Stimulated activated CD8-positive, alpha-beta memory T cell treated with anti-CD3 and anti-CD28 coated beads, Interleukin-2, amount 100 ng/mL, for 1 hour (primary cell): Measurements from ENCODE around the gene LRRC17.
"Not testable (repeated sequence)": the region's sequence is repeated elsewhere in the genome, so short reads cannot be mapped to it uniquely, and the experiment has no call there.

Source experiments
- DNase-seq, 2 donors: peaks; one replicate each; pipeline ENCODE4 v3.0.0-alpha.2; 2020; ENCODE audit warnings: low read depth in 2 of 2

LRRC17 gene

GRCh38 chr7:102942181-102942866, 29.5 kb downstream of the LRRC17 start:
- no peak for DNase-seq

- no peak for DNase-seq
These were observed 30.1 kb downstream of the LRRC17 start for GRCh38 chr7:102942868-102943267.

- no peak for DNase-seq
These were observed 30.8 kb downstream of the LRRC17 start for GRCh38 chr7:102943423-102944169.

GRCh38 chr7:102944241-102944640, 31.4 kb downstream of the LRRC17 start:
- DNase-seq, result no peak

- DNase-seq, result no peak
These were observed 39.0 kb downstream of the LRRC17 start for GRCh38 chr7:102951839-102952238.

- DNase-seq, result no peak
These were observed 40.6 kb downstream of the LRRC17 start for GRCh38 chr7:102953406-102953805.

GRCh38 chr7:102954359-102954758, 41.6 kb downstream of the LRRC17 start:
- not testable (repeated sequence) for DNase-seq

- not testable (repeated sequence) for DNase-seq
These were observed 45.2 kb downstream of the LRRC17 start for GRCh38 chr7:102958004-102958403.

- not testable (repeated sequence) for DNase-seq
These were observed 49.2 kb downstream of the LRRC17 start for GRCh38 chr7:102961993-102962392.

- no peak for DNase-seq
These were observed 53.7 kb downstream of the LRRC17 start for GRCh38 chr7:102966465-102966864.

GRCh38 chr7:102967798-102968197, 55.0 kb downstream of the LRRC17 start:
- no peak for DNase-seq

- DNase-seq, result no peak
These were observed 60.4 kb downstream of the LRRC17 start for GRCh38 chr7:102973096-102973802.

- DNase-seq, result no peak
These were observed 61.8 kb downstream of the LRRC17 start for GRCh38 chr7:102974366-102975236.

GRCh38 chr7:102975854-102976253, 63.1 kb downstream of the LRRC17 start:
- DNase-seq, result no peak

GRCh38 chr7:102976493-102976892, 63.7 kb downstream of the LRRC17 start:
- no peak for DNase-seq

GRCh38 chr7:102977586-102977985, 64.8 kb downstream of the LRRC17 start:
- not testable (repeated sequence) for DNase-seq

GRCh38 chr7:102978284-102978683, 65.5 kb downstream of the LRRC17 start:
- no peak for DNase-seq

- DNase-seq, result no peak
These were observed 66.9 kb downstream of the LRRC17 start for GRCh38 chr7:102979670-102980069.

GRCh38 chr7:102981451-102981850, 68.7 kb downstream of the LRRC17 start:
- DNase-seq, result no peak

GRCh38 chr7:102982235-102982634, 69.4 kb downstream of the LRRC17 start:
- DNase-seq, result no peak

GRCh38 chr7:102983602-102984001, 70.8 kb downstream of the LRRC17 start:
- no peak for DNase-seq
